ENCODE measurements around the gene AGMO. TPM values are rescaled to one million over a fixed set of nuclear protein-coding genes. Genes with fewer than 3 reads are reported as not detected.

AGMO gene
- total and polyA plus RNA-seq, 7 donors: 0.16 to 0.42 (median 0.36) TPM; not detected in 4

GRCh38 chr7:15490291-15490690, 71.5 kb downstream of the AGMO start:
- Histone ChIP-seq H3K4me3 (no peak overlapping the region), H3K36me3 (no peaks in the 10 kb centered on the region), H3K27me3 (no peaks in the 10 kb centered on the region), H3K27ac (no peak overlapping the region), H3K9me3 (no peaks in the 10 kb centered on the region), H3K4me1 (peaks cover 0 to 11% (median 4%) of the 10 kb centered on the region in 4 donors)
- DNase-seq: no peak
- 58 to 73% methylated on average over 1 of the region's 1 CpG for WGBS, 2 donors
- no peak for TF ChIP-seq POLR2AphosphoS5 (IDR thresholded peaks at IDR 0.05)
- TF ChIP-seq, protein P1, sequence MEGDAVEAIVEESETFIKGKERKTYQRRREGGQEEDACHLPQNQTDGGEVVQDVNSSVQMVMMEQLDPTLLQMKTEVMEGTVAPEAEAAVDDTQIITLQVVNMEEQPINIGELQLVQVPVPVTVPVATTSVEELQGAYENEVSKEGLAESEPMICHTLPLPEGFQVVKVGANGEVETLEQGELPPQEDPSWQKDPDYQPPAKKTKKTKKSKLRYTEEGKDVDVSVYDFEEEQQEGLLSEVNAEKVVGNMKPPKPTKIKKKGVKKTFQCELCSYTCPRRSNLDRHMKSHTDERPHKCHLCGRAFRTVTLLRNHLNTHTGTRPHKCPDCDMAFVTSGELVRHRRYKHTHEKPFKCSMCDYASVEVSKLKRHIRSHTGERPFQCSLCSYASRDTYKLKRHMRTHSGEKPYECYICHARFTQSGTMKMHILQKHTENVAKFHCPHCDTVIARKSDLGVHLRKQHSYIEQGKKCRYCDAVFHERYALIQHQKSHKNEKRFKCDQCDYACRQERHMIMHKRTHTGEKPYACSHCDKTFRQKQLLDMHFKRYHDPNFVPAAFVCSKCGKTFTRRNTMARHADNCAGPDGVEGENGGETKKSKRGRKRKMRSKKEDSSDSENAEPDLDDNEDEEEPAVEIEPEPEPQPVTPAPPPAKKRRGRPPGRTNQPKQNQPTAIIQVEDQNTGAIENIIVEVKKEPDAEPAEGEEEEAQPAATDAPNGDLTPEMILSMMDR (IDR thresholded peaks at IDR 0.05): no peak
- TF ChIP-seq POLR2A (IDR thresholded peaks at IDR 0.05): no peak
- no peak for TF ChIP-seq EP300 (IDR thresholded peaks at IDR 0.05)
- intact Hi-C loops (cut with DNase I): no loop called here

- H3K9me3 ChIP-seq: no peaks in the 10 kb centered on the region
These were observed 72.0 kb downstream of the AGMO start for GRCh38 chr7:15489861-15490260.

GRCh38 chr7:15489383-15489782, 72.4 kb downstream of the AGMO start:
- Histone ChIP-seq H3K4me3 (no peak overlapping the region), H3K27me3 (no peaks in the 10 kb centered on the region), H3K9me3 (no peaks in the 10 kb centered on the region), H3K4me1 (peaks cover 0 to 11% (median 4%) of the 10 kb centered on the region in 4 donors), H3K36me3 (no peaks in the 10 kb centered on the region), H3K27ac (no peak overlapping the region)
- intact Hi-C loops (cut with DNase I): no loop called here
- DNase-seq: no peak
- WGBS, 2 donors: 66 to 67% methylated on average over 4 of the region's 4 CpGs
- no peak for TF ChIP-seq EP300 (IDR thresholded peaks at IDR 0.05)
- no peak for TF ChIP-seq POLR2AphosphoS5 (IDR thresholded peaks at IDR 0.05)
- no peak for TF ChIP-seq POLR2A (IDR thresholded peaks at IDR 0.05)
- TF ChIP-seq, protein P1 (IDR thresholded peaks at IDR 0.05): no peak

More at GRCh38 chr7:15489861-15490260, 72.0 kb downstream of the AGMO start:
- Histone ChIP-seq H3K27ac (no peak overlapping the region), H3K27me3 (no peaks in the 10 kb centered on the region), H3K4me3 (no peak overlapping the region), H3K4me1 (peaks cover 0 to 11% (median 4%) of the 10 kb centered on the region in 4 donors), H3K36me3 (no peaks in the 10 kb centered on the region)
- intact Hi-C loops (cut with DNase I): no loop called here
- DNase-seq: no peak
- no peak for TF ChIP-seq EP300 (IDR thresholded peaks at IDR 0.05)
- TF ChIP-seq, protein P1 (IDR thresholded peaks at IDR 0.05): no peak
- no peak for TF ChIP-seq POLR2A (IDR thresholded peaks at IDR 0.05)
- no peak for TF ChIP-seq POLR2AphosphoS5 (IDR thresholded peaks at IDR 0.05)
- WGBS, 2 donors: 80 to 92% methylated on average over 3 of the region's 3 CpGs

- 70 to 85% methylated on average over 2 of the region's 2 CpGs for WGBS, 2 donors
These were observed 73.4 kb downstream of the AGMO start for GRCh38 chr7:15488401-15488800.

More at GRCh38 chr7:15488401-15488800, 73.4 kb downstream of the AGMO start:
- H3K4me1 ChIP-seq: peaks cover 0 to 11% (median 4%) of the 10 kb centered on the region in 4 donors
- TF ChIP-seq POLR2AphosphoS5 (IDR thresholded peaks at IDR 0.05): no peak
- TF ChIP-seq, protein P1 (IDR thresholded peaks at IDR 0.05): no peak
- no peak for TF ChIP-seq EP300 (IDR thresholded peaks at IDR 0.05)
- TF ChIP-seq POLR2A (IDR thresholded peaks at IDR 0.05): no peak
- H3K36me3 ChIP-seq: no peaks in the 10 kb centered on the region
- intact Hi-C loops (cut with DNase I): no loop called here
- no peak overlapping the region for H3K27ac ChIP-seq
- no peaks in the 10 kb centered on the region for H3K27me3 ChIP-seq
- H3K4me3 ChIP-seq: no peak overlapping the region
- no peaks in the 10 kb centered on the region for H3K9me3 ChIP-seq
- DNase-seq: no peak
